Measurements from ENCODE around the gene SPECC1.

- TF ChIP-seq, protein P1, sequence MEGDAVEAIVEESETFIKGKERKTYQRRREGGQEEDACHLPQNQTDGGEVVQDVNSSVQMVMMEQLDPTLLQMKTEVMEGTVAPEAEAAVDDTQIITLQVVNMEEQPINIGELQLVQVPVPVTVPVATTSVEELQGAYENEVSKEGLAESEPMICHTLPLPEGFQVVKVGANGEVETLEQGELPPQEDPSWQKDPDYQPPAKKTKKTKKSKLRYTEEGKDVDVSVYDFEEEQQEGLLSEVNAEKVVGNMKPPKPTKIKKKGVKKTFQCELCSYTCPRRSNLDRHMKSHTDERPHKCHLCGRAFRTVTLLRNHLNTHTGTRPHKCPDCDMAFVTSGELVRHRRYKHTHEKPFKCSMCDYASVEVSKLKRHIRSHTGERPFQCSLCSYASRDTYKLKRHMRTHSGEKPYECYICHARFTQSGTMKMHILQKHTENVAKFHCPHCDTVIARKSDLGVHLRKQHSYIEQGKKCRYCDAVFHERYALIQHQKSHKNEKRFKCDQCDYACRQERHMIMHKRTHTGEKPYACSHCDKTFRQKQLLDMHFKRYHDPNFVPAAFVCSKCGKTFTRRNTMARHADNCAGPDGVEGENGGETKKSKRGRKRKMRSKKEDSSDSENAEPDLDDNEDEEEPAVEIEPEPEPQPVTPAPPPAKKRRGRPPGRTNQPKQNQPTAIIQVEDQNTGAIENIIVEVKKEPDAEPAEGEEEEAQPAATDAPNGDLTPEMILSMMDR (conservative IDR thresholded peaks at IDR 0.05 in 1 of 2, IDR thresholded peaks at IDR 0.05 in 1 of 2; ENCODE audit: low read depth in 1 of 2, low read length in 2 of 2): no peak
- TF ChIP-seq EZH2 (IDR thresholded peaks at IDR 0.05; ENCODE audit: low read length, missing control alignments): no peak
Observed at GRCh38 chr17:20118280-20118679, 109.1 kb downstream of the SPECC1 start.

Data from fibroblast of lung (primary cell).